GM21367 (cell line): ENCODE results near the gene CRYGC.

Source experiments
- ATAC-seq: cut with Tn5 transposase; IDR thresholded peaks from one replicate; pipeline ENCODE4 v1.9.1; 2021; ENCODE audit not compliant: unreplicated experiment

Gene CRYGC, protein sequence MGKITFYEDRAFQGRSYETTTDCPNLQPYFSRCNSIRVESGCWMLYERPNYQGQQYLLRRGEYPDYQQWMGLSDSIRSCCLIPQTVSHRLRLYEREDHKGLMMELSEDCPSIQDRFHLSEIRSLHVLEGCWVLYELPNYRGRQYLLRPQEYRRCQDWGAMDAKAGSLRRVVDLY

DNA sequence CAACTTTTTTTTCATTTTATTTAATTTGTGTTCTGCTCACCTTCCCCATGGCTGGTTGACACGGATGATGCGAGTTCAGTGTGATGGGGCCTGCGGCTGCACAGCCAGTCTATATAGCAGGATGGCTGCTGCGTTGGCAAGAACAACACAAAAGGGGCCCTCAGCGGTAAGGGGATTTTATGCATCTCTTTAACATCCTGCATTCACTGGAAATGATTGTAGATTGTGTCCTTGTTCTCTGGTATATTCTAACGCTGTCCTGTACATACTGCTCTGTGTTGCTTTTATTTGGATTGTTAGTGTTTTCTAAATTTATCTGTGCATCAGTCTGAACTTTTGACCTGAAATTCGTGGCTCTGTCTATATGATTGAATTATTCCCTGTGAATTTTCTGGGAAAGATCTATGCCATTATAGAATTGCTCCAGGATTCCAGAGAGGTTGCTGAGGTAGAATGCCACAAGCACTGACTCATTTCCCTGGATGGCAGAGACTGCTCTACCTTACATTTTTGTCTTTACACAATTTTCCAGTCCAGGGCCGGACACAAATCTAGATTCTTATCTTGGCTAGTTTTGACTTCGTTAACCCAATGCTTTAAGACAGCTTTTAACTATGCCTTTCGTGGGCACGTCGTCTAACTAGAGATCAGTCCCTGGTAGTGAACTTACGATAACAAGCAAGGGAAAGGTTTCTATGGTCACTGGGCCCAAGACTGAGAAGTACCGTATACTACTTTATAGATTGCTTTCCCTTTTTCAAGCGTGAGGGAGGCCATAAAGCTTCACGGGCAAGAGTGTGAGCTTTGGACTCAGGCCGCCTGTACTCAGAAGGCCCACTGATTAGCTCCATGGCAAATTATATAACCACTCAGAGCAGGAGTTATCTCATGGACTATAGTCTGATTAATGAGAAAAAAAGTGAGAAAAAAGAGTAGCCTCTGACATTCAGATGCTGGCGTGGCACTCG, at the start of gene CRYGC:
TSS of gene CRYGC (minus strand) at position 85 of the 968 bp plus-strand sequence. CDS start at position 49, 36 bp downstream.
- no peak for ATAC-seq

DNA sequence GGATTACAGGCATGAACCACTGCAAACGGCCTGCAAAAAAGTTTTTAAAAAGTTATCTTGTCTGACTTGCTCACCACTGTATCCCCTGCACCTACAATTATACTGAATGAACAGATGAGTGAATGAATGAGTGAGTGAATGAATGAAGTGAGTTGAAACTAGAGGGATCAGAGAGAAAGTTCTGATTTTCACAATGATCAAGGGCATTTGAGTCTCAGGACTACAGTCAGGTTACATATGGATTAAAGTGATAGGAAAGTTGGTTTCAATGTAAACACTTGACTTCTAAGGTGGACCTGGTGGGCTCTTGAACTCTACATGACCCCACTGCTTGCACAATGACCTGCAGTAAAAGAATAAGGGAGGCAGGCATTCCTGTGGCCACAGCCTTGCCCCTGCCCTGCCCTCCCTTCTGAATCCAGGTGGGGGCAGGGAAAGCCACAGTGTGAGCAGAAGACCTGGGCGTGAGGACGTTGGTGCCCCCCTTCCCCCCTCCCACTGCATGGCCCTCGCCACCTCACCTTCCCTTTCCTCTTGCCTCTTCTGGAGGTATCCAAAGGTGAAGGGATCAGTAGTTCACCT, 49.5 kb upstream of the CRYGC start:
- no peak for ATAC-seq

DNA sequence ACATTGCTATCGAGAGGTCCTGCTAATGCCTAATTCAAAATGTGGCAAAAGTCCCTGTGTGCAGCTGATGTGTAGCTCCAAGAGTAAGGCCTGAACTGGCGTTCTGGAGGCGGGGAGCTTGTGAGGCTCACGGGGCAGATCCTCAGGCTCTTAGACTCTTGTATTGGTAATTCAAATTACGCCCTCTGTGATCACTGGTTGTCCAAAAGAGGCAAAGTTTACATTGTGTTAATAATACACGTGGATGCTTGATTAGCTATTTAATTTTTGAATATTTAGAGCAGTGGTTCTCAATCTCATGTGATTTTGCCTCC, 46.2 kb upstream of the CRYGC start:
- no peak for ATAC-seq

DNA sequence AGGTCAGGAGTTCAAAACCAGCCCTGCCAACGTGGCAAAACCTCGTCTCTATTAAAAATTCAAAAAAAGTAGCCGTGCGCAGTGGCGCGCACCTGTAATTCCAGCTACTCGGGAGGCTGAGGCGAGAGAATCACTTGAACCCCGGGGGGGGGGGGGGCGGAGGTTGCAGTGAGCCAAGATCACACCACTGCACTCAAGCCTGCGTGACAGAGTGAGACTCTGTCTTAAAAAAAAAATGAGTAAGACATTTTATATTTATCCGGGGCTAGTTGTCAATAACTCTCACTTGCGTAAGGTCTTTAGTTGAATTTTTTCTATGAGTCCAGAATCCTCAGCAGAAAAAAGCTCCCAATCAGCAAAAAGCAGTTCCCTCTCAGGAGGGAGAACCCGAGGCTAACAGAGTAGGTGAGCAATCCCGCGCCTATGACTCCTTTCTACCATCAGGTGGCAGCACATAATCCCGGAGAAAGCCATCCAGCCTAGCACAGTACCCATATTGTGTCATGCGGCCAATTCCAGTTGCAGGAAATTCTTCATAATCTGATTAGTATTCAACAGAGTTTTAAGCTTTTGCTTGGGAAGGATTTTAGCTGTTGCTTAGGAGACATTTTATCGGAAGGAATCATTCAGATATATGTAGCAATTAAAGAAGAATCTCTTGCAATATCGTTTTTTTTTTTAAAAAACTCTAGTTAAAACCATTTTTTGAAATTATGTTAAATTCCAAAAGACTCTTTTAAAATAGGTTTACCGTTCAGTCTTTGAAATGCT, 45.6 kb upstream of the CRYGC start:
- peak; percentile 100 for ATAC-seq

GRCh38 chr2:208174144-208174543, 44.5 kb upstream of the CRYGC start:
- no peak for ATAC-seq

DNA sequence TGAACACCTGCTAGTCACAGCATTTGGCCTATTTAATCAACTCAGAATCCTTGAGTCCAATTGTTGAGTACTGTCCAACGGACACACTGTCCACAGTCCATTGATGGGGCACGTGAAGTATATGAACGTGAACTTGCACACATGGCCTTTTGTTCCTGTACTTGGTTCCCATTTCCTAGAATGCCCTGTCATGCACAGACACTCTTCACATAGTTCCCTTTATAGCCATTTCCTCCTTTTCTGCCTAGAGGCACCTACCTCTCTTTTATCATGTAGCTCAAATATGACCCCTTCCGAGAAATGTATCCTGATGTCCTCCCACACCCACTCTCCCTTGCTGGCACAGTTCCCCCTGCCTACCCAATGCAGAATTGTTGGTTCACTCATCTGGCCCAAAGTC, 42.5 kb upstream of the CRYGC start:
- ATAC-seq = no peak

DNA sequence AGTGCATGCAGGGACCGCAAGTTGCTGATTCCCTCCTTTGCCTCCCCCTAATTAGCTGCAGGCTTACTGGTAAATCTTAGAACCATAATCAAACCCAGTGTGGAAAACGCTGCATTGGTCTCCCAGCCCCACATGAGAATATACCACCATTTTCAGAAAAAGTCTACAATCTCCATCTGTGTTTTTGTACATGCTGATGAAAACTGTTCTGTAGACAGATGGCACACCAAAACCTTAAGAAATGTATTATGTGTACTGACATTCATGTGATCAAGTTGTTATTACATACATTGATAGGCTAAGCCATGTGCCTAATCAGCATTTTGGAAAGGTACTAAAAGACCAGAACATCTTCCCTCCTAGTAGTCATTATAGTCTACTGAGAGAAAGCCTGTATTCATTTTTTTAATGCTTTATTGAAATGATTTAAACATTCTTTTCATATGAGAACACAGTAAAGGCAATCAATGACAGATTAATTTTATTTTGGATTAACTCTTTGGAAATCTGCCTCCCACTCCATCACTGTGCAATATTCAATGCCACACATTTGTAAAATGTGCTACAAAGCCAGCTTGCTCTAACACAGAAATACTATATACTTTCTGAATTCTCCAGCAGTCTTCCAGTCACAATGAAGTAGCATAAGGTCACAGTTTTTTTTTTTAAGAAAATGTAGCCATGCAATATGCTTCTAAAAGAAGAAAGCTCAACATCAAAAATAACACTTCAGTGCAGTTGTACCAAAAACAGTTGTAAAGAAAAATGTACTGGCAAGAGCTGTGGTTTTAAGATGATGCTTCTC, 35.5 kb upstream of the CRYGC start:
- no peak for ATAC-seq

DNA sequence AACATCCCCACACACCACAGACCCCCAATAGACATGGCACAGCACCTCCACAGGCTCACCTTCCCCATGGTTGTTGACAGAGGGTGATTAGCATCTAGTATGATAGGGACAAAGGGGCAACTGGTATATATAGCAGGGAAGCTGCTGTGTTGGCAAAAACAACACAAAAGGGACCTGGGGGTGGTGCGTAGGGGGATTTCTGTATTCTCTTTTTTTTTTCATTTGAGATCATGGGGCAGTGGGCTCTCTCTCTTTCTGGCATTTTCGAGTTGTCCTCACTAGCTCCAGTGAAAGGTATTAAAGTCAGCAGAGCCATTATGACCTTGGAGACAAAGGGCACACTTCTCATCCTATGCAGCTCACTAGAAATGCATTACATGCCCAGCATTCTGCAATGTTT, 33.9 kb upstream of the CRYGC start, which contains the start of gene CRYGA:
TSS of gene CRYGA (minus strand) at position 101 of the 400 bp plus-strand sequence. CDS start at position 68, 33 bp downstream.
- no peak for ATAC-seq

DNA sequence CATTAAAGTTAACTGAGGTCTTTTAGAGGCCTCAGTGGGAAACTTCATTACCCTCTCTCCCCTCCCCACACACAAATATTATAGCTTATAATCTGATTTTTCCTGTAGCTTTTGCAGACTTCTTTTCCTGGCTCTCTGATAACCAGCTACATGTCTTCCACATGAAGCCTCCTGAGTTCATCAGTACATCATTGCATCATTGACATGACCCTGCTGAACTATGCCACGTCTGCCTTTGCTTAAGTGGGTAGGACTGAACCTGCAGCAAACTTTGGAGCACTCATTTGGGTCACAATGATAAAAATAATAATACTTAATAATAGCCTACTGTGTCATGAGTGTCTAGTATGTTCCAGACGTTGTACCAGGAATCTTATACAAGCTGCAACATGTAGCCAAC, 26.8 kb upstream of the CRYGC start:
- no peak for ATAC-seq

- ATAC-seq = no peak
Observed at GRCh38 chr2:208153156-208153555, 23.5 kb upstream of the CRYGC start.

DNA sequence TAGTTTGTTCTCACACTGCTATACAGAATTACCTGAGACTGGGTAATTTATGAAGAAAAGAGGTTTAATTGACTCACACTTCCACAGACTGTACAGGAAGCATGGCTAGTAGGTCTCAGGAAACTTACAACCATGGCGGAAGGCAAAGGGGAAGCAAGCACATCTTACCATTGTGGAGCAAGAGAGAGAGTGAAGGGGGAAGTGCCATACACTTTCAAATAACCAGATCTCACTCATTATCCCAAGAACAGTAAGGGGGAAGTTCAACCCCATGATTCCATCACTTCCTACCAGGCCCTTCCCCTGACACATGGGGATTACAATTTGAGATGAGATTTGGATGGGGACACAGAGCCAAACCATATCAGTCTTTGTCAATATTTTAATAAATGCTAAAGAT, 21.3 kb upstream of the CRYGC start:
- no peak for ATAC-seq

DNA sequence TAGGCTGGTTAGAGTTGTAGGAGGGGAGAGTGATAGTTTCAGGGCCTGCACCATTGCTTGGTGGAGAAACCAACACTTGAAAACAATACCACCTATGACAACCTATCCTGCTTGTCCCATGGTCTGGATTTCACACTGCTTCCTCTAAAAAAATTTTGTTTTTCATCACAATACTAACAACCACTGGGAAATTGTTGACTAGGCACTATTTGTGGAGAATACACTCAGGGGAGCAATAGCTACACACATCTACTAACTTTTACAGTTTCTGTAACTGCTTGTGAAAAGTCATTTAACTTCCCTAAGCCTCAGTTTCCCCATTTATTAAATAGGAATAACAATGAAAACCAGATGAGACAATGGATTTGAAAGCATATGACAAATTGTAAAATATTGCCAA, 20.5 kb upstream of the CRYGC start:
- ATAC-seq = no peak

- ATAC-seq = no peak
Observed at GRCh38 chr2:208148803-208149202, 19.2 kb upstream of the CRYGC start.

DNA sequence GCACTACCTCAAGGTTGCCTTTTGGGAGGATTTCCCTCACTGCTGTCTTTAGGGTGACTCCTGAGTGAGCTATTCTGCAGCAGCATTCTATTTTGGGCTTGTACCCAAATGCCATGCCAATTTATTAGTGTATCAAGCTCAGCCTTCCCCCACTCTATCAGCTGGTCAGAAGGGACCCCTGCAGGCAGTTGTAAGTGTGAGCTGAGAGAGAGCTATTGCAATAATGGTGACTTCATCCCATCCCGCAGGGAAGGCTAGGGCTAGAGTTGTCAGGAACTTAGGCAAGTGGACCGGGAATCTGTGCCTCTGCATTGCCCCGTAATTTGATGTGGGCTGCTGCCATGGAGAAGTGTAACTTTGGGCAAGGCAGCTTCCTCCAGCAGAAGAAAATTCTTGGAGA, 18.1 kb upstream of the CRYGC start:
- ATAC-seq = no peak

DNA sequence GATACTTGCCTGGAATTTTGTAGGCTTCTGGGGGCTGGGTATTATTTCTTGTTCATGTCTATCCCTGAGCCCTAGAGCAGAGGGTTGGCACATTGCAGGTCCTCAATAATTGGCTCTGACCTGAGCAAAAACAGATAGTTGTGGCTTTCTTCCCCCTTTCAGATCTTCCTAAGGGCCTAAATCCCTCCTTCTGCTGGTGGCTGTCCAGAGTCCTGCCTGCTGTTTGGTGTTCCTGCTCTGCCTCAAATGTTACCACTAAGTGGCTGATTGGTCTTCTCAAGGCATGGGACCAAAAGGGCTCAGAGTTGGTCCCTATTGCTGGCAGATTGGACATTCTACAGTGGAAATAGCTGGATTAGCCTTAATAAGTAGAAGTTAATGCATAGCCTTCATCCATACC, 17.4 kb upstream of the CRYGC start:
- ATAC-seq = no peak

DNA sequence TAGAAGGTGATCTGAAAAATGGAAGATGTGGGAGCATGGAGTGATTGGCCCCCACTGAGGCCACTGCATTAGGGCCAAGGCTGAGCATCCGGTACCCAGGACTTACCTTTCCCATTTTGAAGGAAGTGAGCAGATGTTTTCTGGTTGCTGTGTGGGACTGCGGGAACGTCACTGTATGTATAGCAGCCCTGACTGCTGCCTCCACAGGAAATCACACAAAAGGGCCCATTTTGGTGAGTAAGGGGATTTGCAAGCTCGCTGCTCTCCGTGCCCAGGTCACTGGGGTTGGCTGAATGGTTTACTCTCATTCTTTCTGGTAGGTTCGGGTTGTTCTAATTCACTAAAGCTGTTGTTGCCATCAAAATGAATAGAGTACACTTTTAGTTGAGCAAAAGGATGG, 16.4 kb upstream of the CRYGC start, which contains the start of gene CRYGB:
TSS of gene CRYGB (minus strand) at position 153 of the 400 bp plus-strand sequence. CDS start at position 115, 38 bp downstream.
- ATAC-seq = no peak

- no peak for ATAC-seq
Observed at GRCh38 chr2:208142925-208143799, 13.5 kb upstream of the CRYGC start.

GRCh38 chr2:208142240-208142924, 12.8 kb upstream of the CRYGC start:
- no peak for ATAC-seq

DNA sequence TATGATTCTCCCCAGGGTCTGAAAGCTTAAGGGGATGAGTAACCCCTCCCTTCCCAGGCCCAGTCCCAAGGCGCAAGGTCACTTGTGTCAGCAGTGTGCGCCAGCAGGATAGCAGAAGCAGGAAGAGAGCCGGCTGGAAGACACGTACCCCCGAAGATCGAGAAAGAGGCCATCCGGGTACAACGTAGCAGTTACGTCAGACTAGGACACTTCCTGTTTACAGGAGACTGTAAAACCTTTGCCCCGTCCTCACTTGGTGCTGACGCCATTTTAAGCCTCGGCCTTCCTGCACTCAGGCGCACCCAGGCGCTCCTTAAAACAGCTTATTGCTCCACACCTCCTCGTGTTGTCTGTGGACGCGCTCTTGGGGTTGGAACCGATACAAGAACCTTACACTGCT, 9.8 kb upstream of the CRYGC start:
- no peak for ATAC-seq
